ENCODE data around the gene IQCH. TPM values are rescaled to one million over a fixed set of nuclear protein-coding genes. Genes with fewer than 3 reads are reported as not detected.

IQCH gene
- polyA plus RNA-seq, 1 of the 3 experiments (the other 2 are of a cell fraction) = 0.81 TPM

Other genes starting within 250 kb of the IQCH start
- gene SMAD3, start 189.2 kb upstream of the IQCH start, polyA plus RNA-seq (2012; rRNA removed) = 18.0 and 19.5 TPM in 2 replicates
- gene AAGAB, start 125 bp upstream of the IQCH start, polyA plus RNA-seq (2012; rRNA removed) = 24.9 and 32.8 TPM in 2 replicates